ENCODE data around the gene DNAJC18.
A peak's percentile ranks its signal among the peaks of the same experiment; 100 is the strongest.
"Not testable (repeated sequence)": the region's sequence is repeated elsewhere in the genome, so short reads cannot be mapped to it uniquely, and the experiment has no call there.

DNAJC18 gene

DNA sequence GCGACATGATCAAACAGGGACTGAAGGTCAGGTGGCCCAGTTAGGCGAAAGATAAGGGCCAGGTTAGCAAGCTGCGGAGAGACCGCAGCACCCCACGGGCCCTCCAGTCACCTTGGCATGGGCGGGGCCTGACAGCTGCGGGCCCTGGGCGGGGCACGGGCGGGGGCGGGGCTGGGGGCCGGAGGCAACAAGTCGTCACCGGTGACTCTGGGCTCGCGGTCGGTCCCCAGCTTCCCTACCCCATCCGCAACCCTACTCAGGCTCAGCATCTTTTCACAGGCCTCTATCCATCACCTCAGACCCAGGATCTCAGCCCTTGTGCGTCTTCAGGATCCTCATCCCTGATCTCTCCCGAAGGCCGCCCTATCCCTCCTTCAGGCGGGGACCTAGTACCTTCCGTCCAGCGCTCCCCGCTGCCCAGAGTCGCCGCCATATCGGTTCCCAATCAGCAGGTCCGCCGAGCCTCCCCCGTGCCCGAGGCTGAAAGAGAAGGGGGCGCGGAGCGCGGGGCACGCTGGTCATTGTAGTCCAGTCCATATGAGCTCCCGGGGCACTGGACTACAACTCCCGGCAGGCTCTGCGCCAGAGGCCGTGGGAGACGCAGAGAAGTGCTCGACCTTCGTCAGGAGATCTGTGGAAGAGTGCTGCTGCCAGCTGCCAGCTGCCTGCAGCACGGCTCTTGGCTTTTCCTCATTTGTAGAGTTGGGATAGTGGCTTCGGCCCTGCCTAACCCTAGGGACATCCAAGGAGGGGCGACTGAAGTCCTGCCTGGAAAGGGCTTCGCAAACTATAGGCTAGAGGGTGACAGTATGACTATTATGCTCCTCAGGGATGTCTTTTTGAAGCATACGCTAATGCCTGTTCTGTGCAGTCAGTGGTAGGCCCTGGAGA lies at the start of gene DNAJC18:
TSS of gene DNAJC18 (minus strand) at position 513 of the 891 bp plus-strand sequence. CDS start at position 433, 80 bp downstream.
- peak; percentile 89 for DNase-seq

DNA sequence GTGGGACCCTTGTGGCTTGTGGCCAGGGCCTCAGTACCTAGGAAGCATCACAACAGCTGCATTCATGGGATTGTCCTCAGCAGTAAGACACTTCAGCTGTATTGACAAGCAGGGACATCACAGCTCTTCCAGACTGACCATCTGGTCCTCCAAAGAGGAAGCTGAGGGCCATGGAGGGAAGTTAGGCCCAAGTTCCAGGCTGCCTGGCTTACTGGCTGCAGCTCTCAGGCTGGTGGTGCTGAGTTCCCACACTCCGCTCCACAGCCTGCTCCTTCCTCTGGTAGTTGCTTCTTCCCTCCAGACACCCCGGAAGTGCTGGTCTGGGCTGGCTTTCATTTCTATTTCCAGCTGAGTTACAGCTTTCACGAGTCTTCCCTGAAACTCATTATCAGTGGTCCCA lies 48.9 kb upstream of the DNAJC18 start:
- DNase-seq = no peak

DNA sequence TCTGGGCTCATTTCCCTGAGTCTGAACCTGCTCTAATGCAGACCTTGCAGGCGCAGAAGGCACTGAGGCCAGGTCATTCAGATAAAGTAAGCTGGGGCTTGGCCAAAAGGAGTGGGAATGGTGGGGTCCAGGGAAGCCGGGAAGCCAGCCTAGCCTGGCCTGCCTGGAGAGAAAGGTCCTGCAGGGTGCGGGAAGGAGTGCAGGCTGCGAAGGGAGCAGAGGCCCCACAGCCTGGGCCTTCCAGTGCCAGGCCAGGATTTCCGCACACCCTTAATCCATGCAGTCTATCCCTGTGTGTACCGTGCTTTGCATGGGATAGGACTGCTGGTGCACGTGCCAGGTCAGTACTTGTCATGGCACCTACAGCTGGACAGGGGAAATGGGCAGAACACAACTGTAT lies 46.9 kb upstream of the DNAJC18 start:
- no peak for DNase-seq

DNA sequence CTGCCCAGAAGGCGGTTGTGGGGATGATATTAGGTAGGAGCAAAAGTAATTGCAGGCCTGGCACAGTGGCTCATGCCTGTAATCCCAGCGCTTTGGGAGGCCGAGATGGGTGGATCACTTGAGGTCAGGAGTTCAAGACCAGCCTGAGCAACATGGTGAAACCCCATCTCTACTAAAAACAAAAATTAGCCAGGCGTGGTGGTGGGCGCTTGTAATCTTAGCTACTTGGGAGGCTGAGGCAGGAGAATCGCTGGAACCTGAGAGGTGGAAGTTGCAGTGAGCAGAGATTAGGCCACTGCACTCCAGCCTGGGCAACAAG lies 43.5 kb upstream of the DNAJC18 start:
- DNase-seq = not testable (repeated sequence)

DNA sequence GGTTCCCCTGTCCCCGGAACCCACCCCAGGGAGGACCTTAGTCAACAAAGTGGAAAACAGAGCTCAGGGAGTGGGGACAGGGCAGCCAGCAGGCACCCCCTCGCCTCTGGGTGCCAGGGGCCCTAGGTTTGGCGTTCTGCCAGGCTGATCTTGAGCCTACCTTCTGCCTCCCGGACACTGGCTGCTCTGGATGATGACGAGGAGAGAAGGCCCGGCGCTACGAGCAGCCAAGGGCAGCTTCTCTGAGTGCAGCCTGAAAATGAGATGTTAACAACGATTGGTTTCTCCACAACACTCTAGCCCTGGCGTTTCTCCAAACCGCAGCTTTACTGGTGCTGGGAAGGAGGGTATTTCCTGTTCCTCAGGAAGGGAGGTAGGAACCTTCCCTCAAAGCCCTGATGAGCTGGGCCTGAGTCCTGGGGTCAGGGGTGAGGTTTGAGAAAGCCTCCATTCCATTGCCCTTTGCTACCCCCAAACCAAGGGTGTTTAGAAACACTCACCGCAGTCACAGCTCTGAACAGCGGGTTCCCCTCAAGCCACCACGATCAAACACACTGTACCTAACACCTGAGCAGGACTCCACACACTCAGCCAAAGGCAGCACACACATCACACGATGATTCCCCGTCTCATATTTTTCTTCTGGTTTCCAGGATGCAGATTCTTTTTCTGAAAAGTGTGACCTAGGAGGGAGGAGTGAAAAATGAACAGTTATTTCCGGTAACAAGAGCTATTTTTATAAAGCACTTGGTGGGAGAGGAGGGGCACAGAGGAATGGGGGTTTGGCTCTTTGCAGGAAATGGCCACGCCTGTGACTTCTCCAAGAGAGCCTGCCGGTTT lies 42.9 kb upstream of the DNAJC18 start, which contains the start of gene STING1:
TSS of gene STING1 (minus strand) at position 709 of the 840 bp plus-strand sequence. CDS start 1,054 bp downstream, outside the sequence.
- DNase-seq = no peak

GRCh38 chr5:139481580-139482049 lies 42.3 kb upstream of the DNAJC18 start:
- DNase-seq = no peak

DNA sequence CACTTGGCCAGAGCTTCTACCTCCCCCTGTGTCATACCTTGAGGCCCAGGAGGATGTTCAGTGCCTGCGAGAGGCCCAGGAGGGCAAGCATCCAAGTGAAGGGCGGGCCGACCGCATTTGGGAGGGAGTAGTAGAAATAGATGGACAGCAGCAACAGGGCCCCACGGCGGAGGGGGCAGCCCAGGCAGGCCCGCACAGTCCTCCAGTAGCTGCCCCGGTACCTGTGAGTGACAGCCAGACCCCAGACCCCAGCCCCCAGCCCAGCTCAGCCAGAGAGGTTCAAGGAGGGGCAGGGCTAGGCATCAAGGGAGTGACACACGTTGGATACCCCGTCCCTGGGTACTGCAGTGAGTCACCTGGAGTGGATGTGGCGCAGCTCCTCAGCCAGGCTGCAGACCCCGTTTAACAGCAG lies 41.8 kb upstream of the DNAJC18 start:
- DNase-seq = no peak

- not testable (repeated sequence) for DNase-seq
Measured at GRCh38 chr5:139479729-139480128, 40.4 kb upstream of the DNAJC18 start.

DNA sequence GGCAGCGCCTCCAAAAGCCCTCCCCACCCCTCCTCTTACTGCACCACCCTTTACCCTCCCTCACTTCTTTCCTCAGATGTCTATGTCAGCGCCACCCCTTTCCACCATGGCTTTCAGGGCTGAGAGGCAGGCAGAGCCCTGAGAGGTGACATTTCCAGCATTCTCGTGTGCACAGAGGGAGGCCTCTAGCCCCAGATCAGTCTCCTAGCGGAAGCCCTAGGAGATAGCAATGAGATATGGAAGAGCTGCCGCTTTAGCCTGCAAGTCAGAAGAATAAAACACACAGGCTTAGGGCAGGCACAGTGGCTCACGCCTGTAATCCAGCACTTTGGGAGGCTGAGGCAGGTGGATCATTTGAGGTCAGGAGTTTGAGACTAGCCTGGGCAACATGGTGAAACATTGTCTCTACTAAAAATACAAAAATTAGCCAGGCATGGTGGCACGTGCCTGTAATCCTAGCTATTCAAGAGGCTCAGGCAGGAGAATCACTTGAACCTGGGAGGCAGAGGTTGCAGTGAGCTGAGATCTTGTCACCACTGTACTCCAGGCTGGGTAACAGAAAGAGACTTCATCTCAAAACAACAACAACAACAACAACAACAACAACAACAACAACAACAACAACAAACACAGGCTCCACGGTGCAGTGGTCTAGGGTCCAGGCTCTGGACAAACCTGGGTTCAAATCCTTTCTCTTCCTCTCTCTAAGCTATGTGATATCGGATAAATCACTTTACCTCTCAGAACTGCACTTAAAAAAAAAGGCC lies 39.5 kb upstream of the DNAJC18 start:
- DNase-seq = not testable (repeated sequence)

DNA sequence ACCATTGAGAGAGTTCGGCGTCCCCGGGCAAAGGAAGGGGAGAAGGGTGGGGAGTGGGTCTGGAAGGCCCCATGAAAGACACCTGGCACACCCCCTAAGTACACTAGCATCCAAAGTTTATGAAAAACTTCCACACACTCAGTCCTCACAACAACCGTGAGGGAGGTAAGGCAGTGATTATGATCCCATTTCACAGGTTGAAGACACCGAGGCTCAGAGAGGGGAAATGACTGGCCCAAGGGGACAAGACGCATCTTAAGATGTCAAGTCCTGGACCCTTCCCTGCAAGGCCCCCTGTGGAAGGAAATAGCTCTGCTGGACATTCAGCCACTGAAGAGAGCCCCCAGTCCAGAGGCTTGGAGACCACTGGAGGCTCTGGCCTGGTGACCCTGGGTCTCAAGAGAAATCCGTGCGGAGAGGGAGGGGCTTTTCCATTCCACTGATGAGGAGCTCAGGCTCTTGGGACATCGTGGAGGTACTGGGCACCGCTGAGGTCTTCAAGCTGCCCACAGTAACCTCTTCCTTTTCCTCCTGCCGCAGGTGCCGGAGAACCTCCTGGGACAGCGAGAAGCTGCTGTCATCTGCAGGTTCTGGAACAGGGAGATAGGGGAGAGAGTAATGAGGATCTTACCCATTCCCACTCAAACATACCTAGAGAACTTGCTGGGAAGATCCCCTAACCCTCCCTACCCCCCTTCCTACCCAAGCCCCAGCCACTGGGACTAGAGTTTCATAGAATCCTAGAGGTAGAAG lies 36.7 kb upstream of the DNAJC18 start:
- no peak for DNase-seq

DNA sequence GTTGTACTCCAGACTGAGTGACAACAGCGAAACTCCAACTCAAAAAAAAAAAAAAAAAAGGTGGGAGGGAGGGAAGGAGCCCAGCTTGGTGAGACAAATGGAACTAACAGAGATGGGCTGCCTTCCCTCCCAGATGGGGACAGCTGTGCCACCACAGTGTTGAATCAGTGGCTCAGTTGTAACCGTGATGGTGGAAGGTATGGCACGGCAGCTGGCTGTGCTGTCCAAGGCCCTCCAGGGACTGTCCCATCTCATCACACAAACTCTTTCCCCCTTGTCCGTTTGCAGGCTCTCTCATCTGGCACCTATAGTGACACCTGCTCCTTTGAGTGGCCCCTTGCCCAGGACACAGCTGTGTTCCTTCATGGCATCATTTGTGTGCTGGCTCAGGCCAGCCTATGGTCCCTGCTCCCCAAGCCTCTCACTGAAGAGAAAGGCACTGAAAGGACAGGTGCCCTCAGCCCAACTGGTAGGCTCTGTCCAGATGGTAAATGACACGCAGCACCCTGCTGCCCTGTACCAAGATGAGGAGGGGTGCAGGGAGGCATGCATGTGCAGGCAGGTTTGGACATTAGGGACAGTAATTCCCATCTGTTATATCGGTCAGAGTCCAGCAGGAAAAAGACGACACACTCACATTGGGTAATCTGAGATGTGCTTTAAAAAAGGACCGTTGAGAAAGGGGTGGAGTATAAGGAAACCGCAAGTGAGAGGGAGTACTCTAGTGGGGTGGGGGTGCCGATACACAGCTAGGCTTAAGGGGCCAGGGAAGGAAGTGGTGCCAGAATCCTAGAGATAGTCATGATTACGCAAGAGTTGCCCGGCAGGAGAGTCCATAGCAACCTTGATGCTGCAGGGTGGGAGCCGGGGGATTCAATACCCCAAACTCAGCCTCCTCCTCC lies 35.8 kb upstream of the DNAJC18 start:
- no peak for DNase-seq

GRCh38 chr5:139473565-139473964 lies 34.2 kb upstream of the DNAJC18 start:
- no peak for DNase-seq

- DNase-seq = no peak
Measured at GRCh38 chr5:139473105-139473504, 33.8 kb upstream of the DNAJC18 start.

DNA sequence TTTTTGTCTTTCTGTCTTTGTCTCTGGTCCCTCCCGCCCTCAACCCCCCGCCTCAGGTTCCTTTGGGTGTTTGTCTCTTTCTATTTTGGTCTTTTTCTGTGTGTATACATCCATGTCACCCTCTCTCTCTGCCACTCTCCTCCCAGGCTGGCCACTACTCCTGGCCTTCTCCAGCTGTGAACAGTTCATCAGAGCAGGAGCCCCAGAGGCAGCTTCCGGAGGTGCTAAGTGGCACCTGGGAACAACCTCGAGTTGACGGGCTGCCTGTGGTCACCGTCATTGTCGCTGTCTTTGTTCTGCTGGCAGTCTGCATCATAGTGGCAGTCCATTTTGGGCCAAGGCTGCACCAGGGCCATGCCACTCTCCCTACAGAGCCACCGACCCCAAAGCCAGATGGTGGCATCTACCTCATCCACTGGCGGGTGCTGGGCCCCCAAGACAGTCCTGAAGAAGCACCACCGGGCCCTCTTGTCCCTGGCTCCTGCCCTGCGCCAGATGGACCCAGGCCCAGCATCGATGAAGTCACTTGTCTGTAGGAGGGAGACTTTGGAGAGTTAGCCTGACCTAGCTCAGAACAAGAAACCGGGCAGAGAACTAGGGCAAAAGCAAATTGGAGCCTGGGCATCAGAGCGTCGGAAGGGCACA lies 33.2 kb upstream of the DNAJC18 start:
- no peak for DNase-seq

DNA sequence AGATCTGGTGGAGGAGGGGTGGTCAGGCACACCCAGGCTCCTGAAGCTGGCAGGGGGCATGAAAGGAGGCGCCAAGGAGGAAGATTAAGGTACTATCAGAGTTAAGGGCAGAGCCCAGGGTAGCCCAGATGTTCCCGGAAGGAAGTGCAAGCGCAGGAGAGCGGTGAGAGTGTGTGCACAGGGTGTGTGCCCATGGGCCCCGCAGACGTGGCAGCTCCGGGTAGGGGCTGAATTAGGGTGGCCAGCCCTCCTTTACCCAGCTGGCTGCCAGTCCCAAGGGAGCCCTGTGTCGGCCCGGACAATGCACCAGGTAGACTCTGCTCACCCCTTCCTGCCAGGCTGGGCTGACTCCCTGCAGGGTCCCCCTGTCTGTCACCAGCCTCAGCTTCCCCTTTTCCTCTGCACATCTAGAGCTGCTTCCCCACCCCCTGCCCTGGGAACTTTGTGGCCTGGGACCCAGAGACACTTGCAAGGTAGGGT lies 31.5 kb upstream of the DNAJC18 start, which contains the start of gene SMIM33:
TSS of gene SMIM33 (plus strand) at position 184 of the 480 bp plus-strand sequence. CDS start at position 302, 118 bp downstream.
- no peak for DNase-seq

DNA sequence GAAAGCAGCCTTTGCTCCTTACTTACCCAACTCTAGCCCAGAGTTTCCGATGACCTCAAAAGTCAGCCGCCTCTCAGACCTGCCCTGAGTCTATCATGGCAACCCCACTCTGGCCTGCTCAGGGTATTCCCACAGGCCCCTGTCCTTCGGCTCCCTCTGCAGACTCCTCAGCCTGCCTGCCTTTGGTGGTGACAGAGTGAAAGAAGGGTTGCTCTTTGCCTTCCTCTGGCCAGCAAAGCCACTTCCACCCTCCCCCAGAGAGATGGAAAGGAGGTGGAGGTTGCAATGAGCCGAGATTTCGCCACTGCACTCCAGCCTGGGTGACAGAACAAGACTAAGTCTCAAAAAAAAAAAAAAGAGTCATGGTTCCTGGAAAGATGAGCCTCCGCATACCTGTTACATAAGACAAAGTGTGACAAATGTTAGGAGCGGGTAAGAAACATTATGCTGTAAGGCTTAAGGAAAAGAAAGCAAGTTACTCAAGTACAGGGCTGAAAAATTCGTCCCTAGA lies 29.2 kb upstream of the DNAJC18 start:
- DNase-seq = no peak

DNA sequence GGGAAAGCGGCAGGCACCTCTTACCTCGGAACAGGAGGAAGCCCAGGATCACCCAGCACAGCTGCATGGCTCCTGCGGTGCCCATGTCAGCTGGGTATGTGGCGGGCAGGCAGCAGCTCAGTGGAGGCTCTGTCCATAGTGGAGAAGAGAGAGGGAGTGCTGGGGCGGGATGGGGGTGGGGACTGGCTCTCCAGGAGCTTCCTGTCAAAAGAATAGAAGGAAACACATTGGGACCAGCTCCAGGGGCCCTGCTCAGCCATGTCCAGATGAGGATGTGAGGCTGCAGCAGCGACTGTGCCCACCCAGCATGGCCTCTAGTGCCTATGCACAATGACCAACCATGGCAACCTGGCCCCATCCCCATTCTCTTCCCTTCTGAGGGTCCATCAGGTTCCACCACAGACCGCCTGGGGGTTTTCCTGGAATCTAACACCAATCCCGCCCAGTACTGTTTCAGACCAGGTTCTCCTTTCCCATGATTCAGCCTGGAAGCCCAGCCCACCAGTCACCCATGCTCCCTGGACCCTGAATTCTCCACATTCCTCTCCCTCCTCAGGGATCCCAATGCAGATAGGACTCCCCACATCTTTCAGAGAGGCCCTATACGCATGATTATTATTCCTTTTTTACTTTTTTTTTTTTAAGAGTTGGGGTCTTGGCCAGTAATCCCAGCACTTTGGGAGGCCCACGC lies 23.4 kb upstream of the DNAJC18 start, which contains the start of gene ECSCR:
TSS of gene ECSCR (minus strand) at position 158 of the 691 bp plus-strand sequence. CDS start at position 85, 73 bp downstream.
- no peak for DNase-seq

DNA sequence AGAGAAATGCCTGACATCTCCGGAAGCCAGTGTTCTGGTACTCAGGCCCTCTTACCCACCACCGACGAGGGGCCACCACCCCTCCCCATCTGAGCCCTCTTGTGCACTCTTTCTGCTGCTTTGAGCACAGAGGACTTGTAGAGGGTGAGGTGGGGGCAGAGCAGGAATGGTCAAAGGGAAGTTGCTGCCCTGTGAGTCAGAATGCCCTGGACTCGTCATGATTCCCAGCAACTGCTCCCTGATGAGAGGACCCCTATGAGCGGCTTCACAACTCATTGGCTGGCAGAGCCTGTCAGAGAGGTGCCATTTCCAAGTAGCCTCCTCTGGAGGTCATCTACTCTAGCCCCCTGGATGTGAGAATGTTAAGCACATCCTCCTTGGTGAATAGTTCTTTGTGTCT lies 22.4 kb upstream of the DNAJC18 start:
- DNase-seq = no peak

DNA sequence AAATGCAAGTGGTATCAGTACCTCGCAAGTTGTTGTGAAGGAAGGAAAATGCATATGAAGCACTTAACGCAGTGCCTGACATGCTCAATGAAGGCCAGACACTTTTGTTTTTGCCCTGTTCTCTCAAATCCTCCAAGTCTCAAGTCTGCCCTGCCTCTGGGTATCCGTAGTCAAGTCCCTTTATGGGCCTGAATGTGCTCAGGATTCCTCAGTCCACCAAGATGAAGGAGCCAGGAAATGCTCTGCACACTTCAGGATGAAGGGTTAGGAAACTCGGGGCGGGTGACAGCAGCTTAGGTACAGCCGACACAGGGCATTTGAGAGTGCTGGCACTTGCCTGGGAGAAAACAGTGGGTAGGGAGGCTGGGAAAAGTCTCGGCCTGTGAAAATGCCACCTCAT lies 21.9 kb upstream of the DNAJC18 start:
- DNase-seq = no peak
